Endothelial cell (in vitro differentiated cells): ENCODE measurements around the gene UNC13C. TPM values are rescaled to one million over a fixed set of nuclear protein-coding genes. Genes with fewer than 3 reads are reported as not detected.

Experiments
- DNase-seq: peaks from one replicate; pipeline ENCODE4 v3.0.0; 2021; ENCODE audit warnings: low spot score
- H3K27ac Mint-ChIP-seq: one replicate; pipeline ENCODE4 v1.8.0; 2021; ENCODE audit warnings: mixed read lengths, inconsistent platforms; ENCODE audit not compliant: unreplicated experiment
- H3K27me3 Mint-ChIP-seq: one replicate; pipeline ENCODE4 v1.8.0; 2021; ENCODE audit warnings: mild to moderate bottlenecking, moderate library complexity, mixed read lengths, inconsistent platforms; ENCODE audit not compliant: unreplicated experiment
- H3K36me3 Mint-ChIP-seq: one replicate; pipeline ENCODE4 v1.8.0; 2021; ENCODE audit warnings: mild to moderate bottlenecking, low read depth, mixed read lengths, inconsistent platforms; ENCODE audit not compliant: unreplicated experiment
- H3K4me1 Mint-ChIP-seq: one replicate; pipeline ENCODE4 v1.8.0; 2021; ENCODE audit warnings: mild to moderate bottlenecking, mixed read lengths, inconsistent platforms; ENCODE audit not compliant: unreplicated experiment
- H3K4me3 Mint-ChIP-seq: one replicate; pipeline ENCODE4 v1.8.0; 2021; ENCODE audit warnings: mild to moderate bottlenecking, mixed read lengths, inconsistent platforms; ENCODE audit not compliant: unreplicated experiment
- H3K9me3 Mint-ChIP-seq: one replicate; pipeline ENCODE4 v1.8.0; 2021; ENCODE audit warnings: mixed read lengths, inconsistent platforms; ENCODE audit not compliant: unreplicated experiment
- CTCF ChIP-seq: fragments of 200-600 bp; sonication (generic); IDR thresholded peaks from one replicate; pipeline ENCODE4 v1.5.0; 2021; ENCODE audit warnings: antibody characterized with exemption; ENCODE audit not compliant: unreplicated experiment
- total RNA-seq: library from RNA; stranded (reverse); fragmentation: NEBNext Ultra II Directional; extraction: Animal tissue kit (Norgen Biotek cat#: 25700); gene quantifications from one replicate; pipeline ENCODE4 v1.2.1, GENCODE V29; 2021; ENCODE audit not compliant: unreplicated experiment

Gene UNC13C
- total RNA-seq, 1 donor from 2014 or later, result 0.08 TPM

DNA sequence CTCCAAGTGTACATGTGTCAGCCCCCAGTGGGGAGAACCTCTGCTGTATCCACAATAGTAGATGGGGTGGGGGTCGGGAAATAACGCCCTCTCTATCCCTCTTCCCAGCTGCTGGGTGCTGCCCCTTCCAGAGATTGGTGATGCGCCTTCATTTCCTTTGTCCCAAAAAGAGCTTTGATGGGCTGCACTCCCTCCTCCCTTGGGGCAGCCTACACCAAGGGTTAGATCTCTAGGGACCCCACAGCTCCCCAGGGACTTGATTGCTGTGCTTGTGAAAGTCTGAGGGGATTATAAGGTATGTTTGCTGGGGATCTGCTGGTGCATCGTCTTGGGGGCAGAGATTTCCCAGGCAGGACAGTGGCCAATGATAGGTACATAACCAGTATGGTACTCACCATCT is 105.3 kb downstream of the UNC13C start:
- Mint-ChIP-seq H3K27me3 (no peaks in the 10 kb centered on the region), H3K27ac (no peak overlapping the region), H3K9me3 (no peaks in the 10 kb centered on the region), H3K4me1 (no peaks in the 10 kb centered on the region), H3K36me3 (no peaks in the 10 kb centered on the region), H3K4me3 (no peak overlapping the region)
- no peak for TF ChIP-seq CTCF
- DNase-seq, result no peak

DNA sequence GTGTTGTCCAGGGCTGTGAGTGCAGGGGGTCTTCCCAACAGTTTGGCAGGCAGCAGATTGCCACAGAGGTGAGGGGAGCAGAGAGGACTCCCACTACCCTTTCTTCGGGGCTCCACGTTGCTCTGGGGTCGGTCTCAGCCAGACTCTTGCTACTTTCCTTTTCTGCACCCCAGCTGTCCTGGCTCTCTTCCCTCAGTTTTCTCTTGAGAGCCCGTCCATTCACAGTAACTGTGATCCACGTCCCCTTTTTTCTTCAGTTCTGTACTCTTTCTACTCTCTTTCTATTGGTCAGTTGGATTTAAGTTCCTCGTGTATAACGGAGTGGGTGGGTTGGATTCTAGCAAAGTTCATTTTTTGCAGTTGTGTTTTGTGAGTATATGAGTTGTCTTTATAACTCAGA is 105.8 kb downstream of the UNC13C start:
- DNase-seq, result no peak
- no peaks in the 10 kb centered on the region for H3K4me1 Mint-ChIP-seq
- no peaks in the 10 kb centered on the region for H3K36me3 Mint-ChIP-seq
- TF ChIP-seq CTCF, result no peak
- no peaks in the 10 kb centered on the region for H3K9me3 Mint-ChIP-seq
- no peaks in the 10 kb centered on the region for H3K27me3 Mint-ChIP-seq
- H3K4me3 Mint-ChIP-seq, result no peak overlapping the region
- H3K27ac Mint-ChIP-seq, result no peak overlapping the region

DNA sequence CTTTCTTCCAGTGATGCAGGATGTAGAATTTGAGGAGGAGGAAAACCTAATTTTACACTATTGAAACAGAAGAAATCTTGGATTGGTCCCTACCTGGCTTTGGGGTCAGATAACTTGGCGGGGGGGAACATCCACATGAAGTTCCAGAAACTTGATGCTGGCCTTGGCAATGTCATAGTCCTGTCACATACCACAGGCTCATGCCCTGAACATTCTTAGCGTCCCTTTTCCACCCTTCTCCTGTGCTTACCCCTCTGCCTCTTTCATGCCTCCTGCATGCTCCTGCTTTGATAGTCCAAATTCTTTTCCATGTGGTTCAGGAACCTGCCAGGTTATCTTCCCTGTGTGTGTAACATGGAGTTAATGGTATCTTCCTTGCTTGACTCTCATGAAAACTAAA is 110.6 kb downstream of the UNC13C start:
- Mint-ChIP-seq H3K36me3 (no peaks in the 10 kb centered on the region), H3K27ac (no peak overlapping the region), H3K4me1 (no peaks in the 10 kb centered on the region), H3K4me3 (no peak overlapping the region), H3K9me3 (peaks cover 5% of the 10 kb centered on the region), H3K27me3 (no peaks in the 10 kb centered on the region)
- no peak for TF ChIP-seq CTCF
- DNase-seq, result no peak

DNA sequence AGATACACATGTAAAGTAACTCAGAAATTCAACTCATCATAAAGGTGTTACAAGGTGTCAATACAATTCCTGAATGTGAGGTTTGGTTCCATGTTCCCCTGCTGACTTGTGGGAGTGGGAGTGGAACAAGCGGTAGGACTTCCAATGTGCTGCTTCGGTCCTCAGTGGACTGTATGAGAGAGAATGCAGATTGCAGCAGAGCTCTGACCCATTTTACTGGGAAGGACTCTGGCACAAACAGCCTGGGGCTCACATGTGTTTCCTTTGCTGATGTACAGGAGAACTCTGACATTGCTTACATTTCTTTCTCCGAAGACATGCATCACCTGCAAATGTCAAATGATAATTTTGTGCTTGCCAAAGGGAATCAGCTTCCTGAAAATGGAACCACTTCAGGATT is 111.5 kb downstream of the UNC13C start:
- DNase-seq, result no peak
- TF ChIP-seq CTCF, result no peak
- H3K36me3 Mint-ChIP-seq, result no peaks in the 10 kb centered on the region
- no peaks in the 10 kb centered on the region for H3K4me1 Mint-ChIP-seq
- peaks cover 2% of the 10 kb centered on the region for H3K27me3 Mint-ChIP-seq
- peaks cover 5% of the 10 kb centered on the region for H3K9me3 Mint-ChIP-seq
- H3K27ac Mint-ChIP-seq, result no peak overlapping the region
- no peak overlapping the region for H3K4me3 Mint-ChIP-seq

- H3K27ac Mint-ChIP-seq, result no peak overlapping the region
- no peaks in the 10 kb centered on the region for H3K4me1 Mint-ChIP-seq
- H3K4me3 Mint-ChIP-seq, result no peak overlapping the region
- peaks cover 9% of the 10 kb centered on the region for H3K9me3 Mint-ChIP-seq
- TF ChIP-seq CTCF, result no peak
- no peak for DNase-seq
- H3K36me3 Mint-ChIP-seq, result no peaks in the 10 kb centered on the region
- peaks cover 2% of the 10 kb centered on the region for H3K27me3 Mint-ChIP-seq
Observed at GRCh38 chr15:54091651-54092050, 113.4 kb downstream of the UNC13C start.
